HG03521 (cell line): ENCODE measurements around the gene SLC4A4.
A peak's percentile ranks its signal among the peaks of the same experiment; 100 is the strongest.

ENCODE experiments used
- ATAC-seq: cut with Tn5 transposase; IDR thresholded peaks from one replicate; pipeline ENCODE4 v1.9.1; 2021; ENCODE audit warnings: mild to moderate bottlenecking, moderate library complexity; ENCODE audit not compliant: unreplicated experiment

Gene SLC4A4

GRCh38 chr4:71338846-71339593 lies at the start of gene SLC4A4:
Gene SLC4A4, plus strand, starts transcription at chr4:71339020.
- peak; percentile 100 for ATAC-seq

DNA sequence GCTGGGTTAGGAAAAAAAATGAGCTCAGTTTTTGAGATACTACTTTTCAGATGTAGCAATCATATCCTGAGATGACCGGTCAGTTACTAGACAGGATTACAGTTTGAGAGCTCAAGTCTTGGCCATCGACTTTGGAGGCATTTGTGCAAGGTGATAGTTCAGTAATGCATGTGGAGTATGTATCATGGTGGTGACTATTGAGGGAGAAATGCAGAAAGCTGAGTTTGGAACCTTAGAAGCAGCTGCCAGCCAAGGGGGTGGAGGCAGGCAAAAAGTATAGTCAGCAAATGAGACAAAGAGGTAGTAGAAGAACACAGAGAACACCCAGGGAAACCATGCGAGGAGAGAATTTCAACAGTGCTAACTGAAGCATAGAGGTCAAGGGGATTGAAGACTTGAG lies 48.7 kb upstream of the SLC4A4 start:
- ATAC-seq: no peak

DNA sequence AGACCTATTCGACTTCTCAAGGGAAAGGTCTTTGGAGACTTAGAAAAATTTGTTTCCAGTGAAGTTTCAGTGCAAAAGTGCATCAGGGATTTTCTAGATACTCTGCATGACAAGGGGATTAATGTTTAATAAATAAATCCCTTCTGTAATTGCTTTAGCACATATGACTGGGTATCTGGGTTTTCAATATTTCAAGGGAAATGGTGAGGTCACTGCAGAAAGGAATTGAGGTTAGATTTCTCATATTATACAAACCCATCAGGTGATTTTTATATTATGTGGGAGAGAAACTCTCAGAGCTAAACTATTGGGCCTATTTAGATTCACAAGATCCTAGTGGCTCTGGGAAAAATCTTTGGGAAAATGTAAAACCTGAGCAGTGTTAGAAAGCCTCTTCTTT lies 48.3 kb upstream of the SLC4A4 start:
- ATAC-seq: no peak

DNA sequence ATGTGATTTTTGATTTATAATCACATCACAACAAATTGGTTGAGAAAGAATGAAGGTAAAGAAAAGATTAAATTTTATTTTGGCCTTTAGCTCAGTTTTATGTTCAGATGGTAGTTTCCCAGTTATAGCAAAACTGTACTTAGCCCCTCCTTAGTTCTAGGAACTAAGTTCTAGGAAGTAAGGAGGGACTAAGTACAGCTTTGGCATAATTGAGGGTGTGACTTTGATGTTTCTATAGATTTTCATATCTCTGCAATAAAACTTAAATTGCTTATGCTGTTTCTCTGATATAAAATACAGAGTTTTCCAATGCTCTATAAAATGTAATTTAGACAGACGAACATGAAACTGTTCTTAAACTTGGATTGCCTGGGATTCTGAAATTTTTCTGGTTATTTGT lies 46.6 kb upstream of the SLC4A4 start:
- ATAC-seq: no peak

- no peak for ATAC-seq
These were observed 45.1 kb upstream of the SLC4A4 start for GRCh38 chr4:71293705-71294104.

GRCh38 chr4:71294301-71294700 lies 44.5 kb upstream of the SLC4A4 start:
- no peak for ATAC-seq

DNA sequence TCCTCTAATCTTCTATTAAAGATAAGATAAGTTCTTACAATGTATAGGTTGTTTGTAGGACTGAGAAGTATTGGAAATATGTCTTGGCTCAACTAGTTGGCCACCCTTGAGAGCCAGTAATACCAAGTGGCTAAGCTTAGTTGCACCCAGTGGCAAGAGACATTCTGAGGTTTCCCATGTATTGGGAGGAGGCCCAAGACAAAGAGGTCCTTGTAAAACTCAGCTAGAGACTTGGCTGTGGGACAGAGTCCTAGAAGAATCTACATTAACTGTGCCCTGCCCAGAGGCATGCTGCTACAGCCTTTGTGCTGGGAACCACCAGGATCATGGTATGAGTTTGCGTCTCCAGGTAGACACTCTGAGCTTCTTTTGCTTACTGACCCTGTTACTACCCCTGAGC lies 41.9 kb upstream of the SLC4A4 start:
- no peak for ATAC-seq

- ATAC-seq: no peak
These were observed 38.5 kb upstream of the SLC4A4 start for GRCh38 chr4:71300362-71300761.

- no peak for ATAC-seq
These were observed 37.9 kb upstream of the SLC4A4 start for GRCh38 chr4:71300964-71301363.

- ATAC-seq: no peak
These were observed 35.5 kb upstream of the SLC4A4 start for GRCh38 chr4:71303287-71303686.

DNA sequence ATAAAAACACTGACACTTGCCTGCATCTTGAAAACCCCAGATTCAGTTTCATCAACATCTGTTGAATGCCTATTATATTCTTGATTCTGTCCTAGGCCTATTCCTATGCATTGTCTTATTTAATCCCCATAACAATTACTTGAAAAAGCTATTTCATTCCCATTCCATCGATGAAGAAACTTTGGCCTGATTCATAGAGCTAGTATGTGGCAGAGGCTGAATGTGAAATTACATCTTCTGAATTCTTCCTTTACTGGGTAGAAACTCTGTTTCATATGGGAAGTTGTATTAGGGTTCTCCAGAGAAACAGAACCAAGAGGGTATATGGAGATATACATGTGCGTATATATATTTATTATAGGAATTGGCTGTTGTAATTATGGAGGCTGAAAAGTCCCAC lies 35.0 kb upstream of the SLC4A4 start:
- ATAC-seq: no peak

DNA sequence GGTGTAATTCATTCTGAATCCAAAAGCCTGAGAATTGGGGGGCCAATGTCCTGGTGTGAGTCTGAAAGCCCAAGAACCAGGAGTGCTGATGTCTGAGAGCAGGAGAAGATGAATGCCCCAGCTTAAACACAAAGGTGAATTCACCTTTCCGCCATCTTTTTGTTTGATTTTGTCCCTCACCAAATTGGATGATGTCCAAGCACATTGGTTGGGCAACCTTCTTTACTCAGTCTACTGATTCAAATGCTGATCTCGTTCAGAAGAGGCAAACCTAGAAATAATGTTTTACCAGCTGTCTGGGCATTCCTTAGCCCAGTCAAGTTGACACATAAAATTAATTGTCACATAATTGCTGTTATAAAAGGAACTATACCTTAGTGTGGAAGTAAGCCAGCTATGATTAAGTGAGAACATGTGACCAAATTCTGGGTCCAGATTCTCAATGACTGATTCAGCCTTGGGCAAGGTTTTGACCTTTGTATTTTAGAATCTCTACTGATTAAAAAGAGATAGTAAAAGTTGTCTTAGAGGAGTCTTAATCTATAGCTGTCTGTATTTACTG lies 34.5 kb upstream of the SLC4A4 start:
- ATAC-seq: no peak

GRCh38 chr4:71307729-71308128 lies 31.1 kb upstream of the SLC4A4 start:
- no peak for ATAC-seq

- no peak for ATAC-seq
These were observed 16.4 kb upstream of the SLC4A4 start for GRCh38 chr4:71322425-71322824.

DNA sequence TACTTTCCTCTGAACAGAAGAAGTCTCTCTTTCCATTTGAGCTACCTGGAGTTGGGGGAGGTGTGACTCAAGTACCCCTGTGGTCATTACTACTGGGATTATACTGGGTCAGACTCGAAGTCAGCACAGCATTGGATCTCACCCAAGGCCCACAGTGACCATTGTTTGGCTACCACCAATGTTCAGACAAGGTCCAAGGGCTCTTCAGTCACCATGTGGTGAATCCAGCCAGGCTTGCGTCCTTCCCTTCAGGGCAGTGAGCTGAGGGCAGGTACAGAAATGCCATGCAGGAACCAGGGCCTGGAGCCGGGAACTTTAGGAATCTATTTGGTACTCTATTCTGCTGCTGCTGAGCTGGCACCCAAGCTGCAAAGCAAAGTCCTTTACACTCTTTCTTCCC lies 5.5 kb upstream of the SLC4A4 start:
- ATAC-seq: no peak

DNA sequence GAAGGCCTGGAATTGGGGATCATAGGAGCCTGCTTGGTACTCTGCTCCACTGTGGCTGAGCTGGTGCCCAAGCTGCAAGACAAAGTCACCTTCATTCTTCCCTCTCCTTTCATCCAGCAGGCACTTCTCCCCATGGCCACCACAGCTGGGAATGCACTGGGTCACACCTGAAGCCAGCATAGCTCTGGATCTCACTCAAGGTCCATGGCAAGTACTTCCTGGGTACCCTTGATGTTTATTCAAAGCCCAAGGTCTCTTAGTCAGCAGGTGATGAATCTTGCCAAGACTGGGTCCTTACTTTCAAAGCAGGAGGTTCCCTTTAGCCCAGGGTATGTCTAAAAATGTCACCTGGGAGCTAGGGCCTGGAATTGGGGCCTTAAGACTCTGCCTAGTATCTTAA lies 4.9 kb upstream of the SLC4A4 start:
- ATAC-seq: no peak

DNA sequence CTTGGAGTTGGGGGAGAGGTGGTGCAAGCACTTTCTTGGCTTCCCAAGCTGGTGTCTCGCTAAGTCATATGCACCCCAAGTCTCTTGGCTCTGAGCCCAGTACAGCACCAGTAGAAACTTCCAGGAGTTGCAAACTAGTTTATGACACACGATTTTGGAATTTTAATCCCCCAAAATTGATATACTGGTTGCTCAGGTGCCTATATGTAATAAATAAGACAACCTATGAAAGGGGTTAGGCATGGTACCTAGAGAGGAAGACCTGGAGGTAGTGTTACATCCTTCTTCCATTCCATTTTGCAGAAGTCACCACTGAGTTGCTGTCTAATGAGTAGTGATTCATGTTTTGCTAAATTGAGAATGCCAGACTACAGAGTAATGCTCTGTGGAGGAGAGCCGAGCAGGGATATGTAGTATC lies 4.3 kb upstream of the SLC4A4 start:
- ATAC-seq: no peak

GRCh38 chr4:71343670-71344466 lies 5.0 kb downstream of the SLC4A4 start:
- ATAC-seq: no peak

GRCh38 chr4:71346710-71347109 lies 7.9 kb downstream of the SLC4A4 start:
- ATAC-seq: no peak

GRCh38 chr4:71348586-71348985 lies 9.8 kb downstream of the SLC4A4 start:
- no peak for ATAC-seq

DNA sequence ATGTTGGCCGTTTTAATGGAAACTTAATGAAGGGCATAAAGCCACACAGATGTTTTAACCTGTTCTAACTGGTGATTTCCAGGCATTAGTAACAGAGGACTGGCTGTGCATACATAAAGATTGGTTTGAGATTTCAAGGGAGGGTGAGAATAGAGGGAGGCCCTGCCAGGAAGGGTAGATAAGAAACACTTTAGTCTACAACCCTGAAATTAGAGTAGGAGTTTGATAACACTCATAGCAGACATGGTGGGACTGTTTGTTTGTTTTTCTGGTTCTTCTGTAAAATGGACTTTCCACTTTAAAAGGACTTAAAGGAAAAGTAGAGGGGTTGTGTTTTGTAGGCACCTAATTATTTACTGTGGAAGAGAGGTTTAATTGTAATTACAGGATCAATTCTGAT lies 16.2 kb downstream of the SLC4A4 start:
- no peak for ATAC-seq

DNA sequence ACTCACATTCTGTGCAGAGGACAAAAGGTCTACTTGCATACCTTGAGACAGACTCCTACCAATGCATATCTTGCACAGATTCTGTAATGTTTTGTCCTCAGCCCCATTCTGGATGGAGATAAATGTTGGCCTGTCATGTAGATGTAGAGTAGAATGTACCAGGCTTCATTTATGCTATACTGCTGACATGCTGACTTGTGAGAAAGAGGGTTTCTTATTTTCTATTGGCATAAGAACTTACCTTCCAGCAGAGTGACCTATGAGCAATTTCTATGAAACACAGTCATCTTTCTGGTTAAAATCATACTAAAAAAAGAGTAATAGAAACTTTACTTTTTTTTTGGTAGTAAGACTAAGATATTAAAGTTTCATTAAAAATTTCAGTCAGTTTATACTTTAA lies 17.2 kb downstream of the SLC4A4 start:
- no peak for ATAC-seq
